ENCODE measurements around the gene BAIAP2L2.

The BAIAP2L2 gene

DNA sequence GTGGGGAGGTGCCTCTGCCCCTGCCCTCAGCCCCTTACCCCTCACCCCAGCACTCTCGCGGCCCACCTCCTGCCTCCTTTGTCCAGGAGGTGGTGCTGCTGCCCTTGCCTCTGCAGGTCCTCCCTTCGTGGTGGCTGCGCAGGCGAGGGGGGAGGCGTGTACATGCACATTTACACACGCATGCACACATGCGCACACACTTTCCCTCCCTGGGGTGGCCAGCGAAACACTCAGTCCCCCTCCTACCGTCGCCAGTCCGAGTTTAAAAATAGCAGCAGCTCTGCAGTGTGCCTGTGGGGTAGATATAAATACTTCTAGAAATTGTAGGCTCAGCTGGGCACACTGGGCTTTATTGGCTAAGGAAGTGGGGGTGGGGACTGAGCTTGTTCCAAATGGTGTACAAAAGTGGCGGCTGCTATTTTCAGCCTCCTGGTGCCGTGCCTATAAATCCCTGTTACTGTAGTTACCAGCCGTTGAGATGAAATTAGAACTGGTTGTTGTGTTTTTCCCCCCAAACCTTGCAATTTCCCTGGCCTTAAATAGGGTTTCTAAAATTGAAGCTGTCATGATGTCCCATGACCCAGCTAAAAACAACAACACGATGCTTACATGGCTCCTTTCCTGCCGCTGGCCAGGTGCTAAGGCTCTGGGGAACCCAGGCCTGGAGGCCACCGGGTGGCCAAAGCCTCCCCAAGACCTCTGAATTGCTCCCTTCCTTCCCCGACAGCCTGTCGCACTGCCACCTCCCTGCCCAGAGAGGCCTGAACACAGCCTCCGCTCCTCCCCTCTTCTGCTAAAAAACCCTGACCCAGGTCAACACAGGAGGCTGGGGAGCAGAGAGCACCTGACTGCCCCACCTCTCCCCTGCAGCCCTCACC, 40.9 kb downstream of the BAIAP2L2 start:
- no peak for DNase-seq (ENCODE audit: low read depth, low spot score)

- no peak for DNase-seq (ENCODE audit: low read depth, low spot score)
These were observed 41.7 kb downstream of the BAIAP2L2 start for GRCh38 chr22:38068641-38069371.

- DNase-seq (ENCODE audit: low read depth, low spot score), result no peak
These were observed 42.6 kb downstream of the BAIAP2L2 start for GRCh38 chr22:38067761-38068360.

GRCh38 chr22:38067028-38067415, 43.5 kb downstream of the BAIAP2L2 start:
- no peak for DNase-seq (ENCODE audit: low read depth, low spot score)

GRCh38 chr22:38066381-38067027, 44.0 kb downstream of the BAIAP2L2 start:
- DNase-seq (ENCODE audit: low read depth, low spot score), result no peak

DNA sequence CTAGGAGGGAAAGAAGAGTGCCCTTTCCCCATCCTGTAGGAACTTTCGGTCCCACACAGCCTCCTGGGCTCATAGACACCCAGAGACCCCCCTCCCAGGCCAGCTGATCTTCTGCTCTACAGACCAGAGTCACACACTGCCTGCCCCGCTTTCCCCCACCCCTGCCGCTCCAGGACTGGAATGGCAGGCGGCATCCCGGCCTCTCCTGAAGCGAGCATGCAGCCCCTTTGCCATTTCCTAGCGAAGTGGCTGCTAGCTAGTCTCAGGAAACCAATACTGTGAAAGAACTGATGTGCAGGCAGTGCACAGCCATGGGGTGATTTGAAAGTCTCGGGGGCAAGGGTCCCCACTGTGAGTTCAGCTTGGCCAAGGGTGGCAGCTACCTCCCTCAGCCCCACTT, 44.9 kb downstream of the BAIAP2L2 start:
- no peak for DNase-seq (ENCODE audit: low read depth, low spot score)

- no peak for DNase-seq (ENCODE audit: low read depth, low spot score)
These were observed 47.7 kb downstream of the BAIAP2L2 start for GRCh38 chr22:38062791-38063190.

GRCh38 chr22:38056969-38057891, 53.3 kb downstream of the BAIAP2L2 start, which contains the start of gene PICK1:
PICK1 (plus strand) TSS chr22:38057404; CDS start chr22:38057810, 406 bp downstream.
- DNase-seq (ENCODE audit: low read depth, low spot score), result peak; percentile 84

DNA sequence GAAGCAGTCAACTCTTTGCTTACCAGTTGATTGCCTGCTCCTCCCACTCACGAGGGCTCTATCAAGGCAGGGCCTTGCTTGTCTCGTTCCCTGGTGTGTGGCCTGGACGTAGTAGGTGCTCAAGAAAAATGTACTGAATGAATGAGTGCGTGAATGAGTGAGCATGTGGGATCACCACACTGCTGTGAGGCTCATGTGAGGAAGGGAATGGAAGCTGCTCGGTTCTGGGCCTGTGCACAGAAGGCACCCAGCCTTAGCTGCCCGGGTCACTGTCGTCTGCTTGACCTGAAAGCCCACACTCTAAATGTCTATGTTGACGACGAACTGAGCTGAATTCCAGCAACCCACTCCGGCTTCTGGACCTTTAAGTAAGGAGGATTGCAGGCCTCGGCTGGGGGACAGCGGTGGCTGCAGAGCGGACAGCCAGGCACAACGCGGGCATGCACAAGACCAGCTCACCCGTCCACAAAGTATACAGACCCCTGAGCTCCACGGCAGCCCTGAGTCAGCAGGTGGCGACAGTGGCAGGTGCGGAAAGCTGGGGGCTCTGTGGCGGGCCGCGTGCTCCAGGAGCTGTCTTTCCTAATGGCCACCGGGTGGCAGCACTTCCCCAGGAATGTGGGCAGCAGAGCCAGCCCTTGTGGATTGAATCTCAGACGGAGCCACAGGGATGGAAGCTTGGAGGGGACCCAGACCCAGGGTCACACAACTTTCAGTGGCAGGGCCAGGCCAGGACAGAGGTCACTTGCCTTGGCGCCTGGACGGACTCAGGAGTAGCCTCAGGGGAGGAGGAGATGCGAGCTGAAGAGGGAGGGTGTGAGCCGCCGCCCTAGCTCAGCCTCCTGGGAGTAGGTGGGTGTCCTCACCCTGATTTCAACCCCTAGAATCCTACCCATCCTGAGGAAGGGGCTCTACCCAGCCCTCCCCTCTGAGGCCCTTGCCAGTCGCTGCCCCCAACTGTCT, 58.3 kb downstream of the BAIAP2L2 start:
- DNase-seq (ENCODE audit: low read depth, low spot score), result peak; percentile 67

DNA sequence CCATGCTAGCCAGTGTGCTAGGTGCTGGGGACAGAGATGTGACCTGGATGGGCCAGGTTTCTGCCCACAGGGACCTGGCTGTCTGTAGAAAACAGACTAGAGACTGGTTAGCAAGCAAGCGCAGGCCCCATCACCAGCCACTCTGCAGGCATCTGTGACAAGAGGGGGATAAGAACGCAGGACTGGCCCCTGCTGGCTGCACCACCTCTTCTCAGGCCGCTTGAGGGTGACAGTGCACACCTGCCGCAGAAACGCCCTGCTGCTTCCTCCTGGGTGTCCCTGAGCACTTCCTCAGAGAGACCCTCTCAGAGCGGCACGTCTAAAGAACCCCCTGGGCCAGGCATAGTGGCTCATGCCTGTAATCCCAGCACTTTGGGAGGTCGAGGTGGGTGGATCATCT, 59.2 kb downstream of the BAIAP2L2 start:
- DNase-seq (ENCODE audit: low read depth, low spot score), result no peak

- no peak for DNase-seq (ENCODE audit: low read depth, low spot score)
These were observed 59.8 kb downstream of the BAIAP2L2 start for GRCh38 chr22:38050720-38051119.

GRCh38 chr22:38049812-38050619, 60.5 kb downstream of the BAIAP2L2 start:
- no peak for DNase-seq (ENCODE audit: low read depth, low spot score)

GRCh38 chr22:38046070-38046748, 64.3 kb downstream of the BAIAP2L2 start:
- no peak for DNase-seq (ENCODE audit: low read depth, low spot score)

DNA sequence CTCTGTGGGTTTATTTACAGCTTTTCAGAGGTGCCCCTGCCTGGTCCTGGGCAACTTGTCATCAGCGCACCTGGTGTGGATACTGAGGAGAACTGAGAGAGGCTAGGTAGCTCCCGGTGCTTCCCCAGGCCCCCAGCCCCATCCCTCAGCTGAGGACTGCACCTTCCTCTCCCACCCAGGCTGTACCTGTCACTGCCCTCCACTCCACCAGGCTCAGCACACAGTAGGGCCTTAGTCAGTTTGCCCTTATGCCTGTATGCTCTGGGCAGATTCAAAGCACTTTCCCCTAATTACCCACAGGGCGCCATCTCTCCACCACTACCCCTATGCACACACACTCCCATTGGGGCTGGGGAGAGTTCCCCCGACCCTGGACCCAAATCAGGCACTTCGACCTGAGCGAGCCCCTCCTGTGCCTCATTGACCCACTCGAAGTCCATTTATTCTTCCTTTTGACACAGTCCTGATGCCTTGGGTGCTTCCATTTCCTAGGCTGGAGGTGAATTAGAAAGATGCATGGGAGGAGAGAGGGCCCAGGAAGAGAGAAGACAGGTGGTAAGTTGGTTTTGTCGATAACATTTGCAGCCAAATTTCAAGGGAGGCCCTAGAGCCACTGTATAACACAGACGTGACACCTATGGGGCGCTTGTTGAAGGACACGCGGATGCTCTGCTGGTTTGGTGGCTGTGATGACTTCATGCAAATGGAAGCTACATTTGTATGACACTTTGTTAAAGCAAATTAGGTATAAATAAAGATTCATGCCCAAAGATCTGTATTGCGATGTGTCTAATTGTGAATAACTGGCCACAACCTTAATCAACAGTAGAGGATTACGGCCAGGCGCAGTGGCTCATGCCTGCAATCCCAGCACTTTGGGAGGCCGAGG, 67.1 kb downstream of the BAIAP2L2 start:
- DNase-seq (ENCODE audit: low read depth, low spot score), result no peak

DNA sequence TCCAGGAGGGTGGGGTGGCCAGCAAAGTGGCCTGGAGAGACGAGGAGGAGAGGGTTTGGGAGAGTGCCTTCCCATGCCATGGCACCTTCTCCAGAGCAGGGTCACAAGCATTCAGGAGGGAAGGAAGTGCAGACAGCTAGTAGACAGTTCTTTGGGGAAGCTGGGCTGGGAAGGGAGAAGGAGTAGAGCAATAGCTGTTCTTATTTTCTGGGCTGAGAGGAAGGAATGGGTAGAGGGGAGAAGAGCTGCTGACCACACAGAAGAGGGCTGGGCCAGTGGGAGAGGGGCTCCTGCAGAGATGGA, 68.0 kb downstream of the BAIAP2L2 start:
- DNase-seq (ENCODE audit: low read depth, low spot score), result no peak

GRCh38 chr22:38041760-38042487, 68.6 kb downstream of the BAIAP2L2 start:
- DNase-seq (ENCODE audit: low read depth, low spot score), result no peak

Data from iPS DF 19.7 (cell line).